IMR-90 (cell line): ENCODE results near the gene CLP1. TPM values are rescaled to one million over a fixed set of nuclear protein-coding genes. Genes with fewer than 3 reads are reported as not detected.

ENCODE experiments used
- ATAC-seq: fragments of 200-7000 bp; cut with Tn5 transposase; 2 replicates; pipeline ENCODE4 v1.9.1; 2020; ENCODE audit warnings: low read depth, mild to moderate bottlenecking, moderate library complexity
- BruUV-seq: library from RNA; stranded (reverse); fragments of 400-500 nt; replicated peaks from 2 replicates; lab custom pipeline; 2021; lab: Mats Ljungman, UMichigan
- CTCF ChIA-PET: fragments of 300-600 bp; formaldehyde crosslinking; extraction: SDS; loops from one replicate; lab custom pipeline; 2021; ENCODE audit warnings: antibody characterized with exemption; lab: Yijun Ruan, JAX
- POLR2A ChIA-PET: fragments of 300-600 bp; sonication (Branson Sonifier 250); formaldehyde crosslinking; loops from one replicate; lab custom pipeline; 2022; ENCODE audit warnings: antibody characterized with exemption; ENCODE audit not compliant: unreplicated experiment; lab: Charles Lee
- DNase-seq: peaks from one replicate; pipeline ENCODE4 v3.0.0; 2013
- H2AFZ ChIP-seq: replicated peaks from 2 replicates; pipeline ENCODE3; 2013; ENCODE audit warnings: low read length, mild to moderate bottlenecking; ENCODE audit not compliant: poor library complexity
- H2AK5ac ChIP-seq: 2 replicates; pipeline ENCODE4 v1.6.1; 2013; ENCODE audit warnings: low read depth, low read length, inconsistent platforms
- H2AK9ac ChIP-seq: replicated peaks from 2 replicates; pipeline ENCODE3; 2013; ENCODE audit warnings: mild to moderate bottlenecking, low read depth, low read length, moderate library complexity; ENCODE audit not compliant: poor library complexity
- H2BK120ac ChIP-seq: 2 replicates; pipeline ENCODE4 v1.6.1; 2013; ENCODE audit warnings: low read depth, low read length, inconsistent platforms
- H2BK15ac ChIP-seq: 3 replicates; pipeline ENCODE4 v1.6.1; 2013; ENCODE audit warnings: low read depth, low read length, inconsistent platforms
- H2BK20ac ChIP-seq: 2 replicates; pipeline ENCODE4 v1.6.1; 2013; ENCODE audit warnings: low read depth, mild to moderate bottlenecking, inconsistent platforms, low read length, moderate library complexity
- H2BK5ac ChIP-seq: 2 replicates; pipeline ENCODE4 v1.6.1; 2013; ENCODE audit warnings: mild to moderate bottlenecking, low read depth, low read length, inconsistent platforms; ENCODE audit not compliant: poor library complexity, severe bottlenecking
- H3K14ac ChIP-seq: replicated peaks from 2 replicates; pipeline ENCODE4 v1.6.1; 2013; ENCODE audit warnings: low read depth, low read length, inconsistent platforms
- H3K18ac ChIP-seq: 2 replicates; pipeline ENCODE4 v1.6.1; 2013; ENCODE audit warnings: low read depth, low read length, control low read depth
- H3K23ac ChIP-seq: 2 replicates; pipeline ENCODE4 v1.6.1; 2013; ENCODE audit warnings: low read depth, low read length, inconsistent platforms
- H3K27ac ChIP-seq: 2 replicates; pipeline ENCODE4 v1.5.1; 2013; ENCODE audit warnings: mild to moderate bottlenecking, control low read depth, low read length; ENCODE audit not compliant: insufficient read depth
- H3K27me3 ChIP-seq: 2 replicates; pipeline ENCODE4 v1.6.1; 2013; ENCODE audit warnings: low read length; ENCODE audit not compliant: control insufficient read depth, insufficient read depth
- H3K36me3 ChIP-seq: 2 replicates; pipeline ENCODE4 v1.6.1; 2013; ENCODE audit warnings: low read length, mixed read lengths; ENCODE audit not compliant: control insufficient read depth, insufficient read depth
- H3K4ac ChIP-seq: 2 replicates; pipeline ENCODE4 v1.6.1; 2013; ENCODE audit warnings: low read depth, low read length, inconsistent platforms
- H3K4me1 ChIP-seq: 2 replicates; pipeline ENCODE4 v1.6.1; 2013; ENCODE audit warnings: low read length, mixed read lengths; ENCODE audit not compliant: control insufficient read depth, insufficient read depth
- H3K4me2 ChIP-seq: 2 replicates; pipeline ENCODE4 v1.6.1; 2013; ENCODE audit warnings: low read depth, mild to moderate bottlenecking, control low read depth, low read length, moderate library complexity
- H3K4me3 ChIP-seq: 2 replicates; pipeline ENCODE4 v1.5.1; 2013; ENCODE audit warnings: low read depth, mild to moderate bottlenecking, control low read depth, low read length, moderate library complexity; ENCODE audit not compliant: insufficient read depth
- H3K56ac ChIP-seq: 2 replicates; pipeline ENCODE4 v1.6.1; 2013; ENCODE audit warnings: low read length, inconsistent platforms; ENCODE audit not compliant: insufficient read depth; ENCODE audit errors: extremely low read depth
- H3K79me1 ChIP-seq, 2 experiments: 2 replicates each; pipeline ENCODE4 v1.6.1; 2013; ENCODE audit warnings: low read length in 2 of 2, inconsistent platforms in 1 of 2, low read depth in 1 of 2
- H3K9ac ChIP-seq: 2 replicates; pipeline ENCODE4 v1.6.1; 2013; ENCODE audit warnings: low read depth, low read length, control low read depth
- H3K9me1 ChIP-seq: 2 replicates; pipeline ENCODE4 v1.6.1; 2013; ENCODE audit warnings: low read length, inconsistent platforms; ENCODE audit not compliant: insufficient read depth
- H3K9me3 ChIP-seq: 2 replicates; pipeline ENCODE4 v1.6.1; 2013; ENCODE audit warnings: low read length; ENCODE audit not compliant: control insufficient read depth, insufficient read depth
- H4K20me1 ChIP-seq: 2 replicates; pipeline ENCODE4 v1.6.1; 2013; ENCODE audit warnings: low read length, inconsistent platforms; ENCODE audit not compliant: insufficient read depth
- H4K5ac ChIP-seq: 2 replicates; pipeline ENCODE4 v1.6.1; 2013; ENCODE audit warnings: mild to moderate bottlenecking, low read depth, low read length, control low read depth
- H4K8ac ChIP-seq, 2 experiments: 2 replicates each; pipeline ENCODE4 v1.6.1; 2013; ENCODE audit warnings: low read depth in 2 of 2, low read length in 2 of 2, control low read depth in 1 of 2, inconsistent platforms in 1 of 2
- H4K91ac ChIP-seq: 2 replicates; pipeline ENCODE4 v1.6.1; 2013; ENCODE audit warnings: low read depth, low read length, inconsistent platforms; ENCODE audit not compliant: insufficient read depth
- CTCF ChIP-seq: conservative IDR thresholded peaks from 2 replicates; pipeline ENCODE4 v1.5.1; 2012; ENCODE audit warnings: mild to moderate bottlenecking, low read depth, low read length, improper control_type of control experiment
- MXI1 ChIP-seq: IDR thresholded peaks from 2 replicates; pipeline ENCODE4 v1.6.1; 2012; ENCODE audit warnings: low read depth, mild to moderate bottlenecking, low read length, moderate library complexity, borderline replicate concordance
- USF2 ChIP-seq: fragments of 150-350 bp; IDR thresholded peaks from 2 replicates; pipeline ENCODE4 v1.6.1; 2017; ENCODE audit warnings: mild to moderate bottlenecking, antibody characterized with exemption, low read length, low read depth
- WGBS, 2 experiments: methylation state at CpG; one replicate each; pipeline versions ENCODE4 v1.1.5 to v1.1.7; 2013; ENCODE audit warnings: missing lambda C conversion rate in 2 of 2; ENCODE audit not compliant: insufficient read length in 1 of 2; ENCODE audit errors: extremely low coverage in 2 of 2; 5-methylcytosine and 5-hydroxymethylcytosine counted together
- dilution Hi-C: fragments of 300-500 bp; cut with HindIII; formaldehyde crosslinking; loops from one replicate; pipeline ENCODE4 v1.14.3; 2018; ENCODE audit warnings: low sequenced_read_pairs; ENCODE audit not compliant: unreplicated experiment
- in situ Hi-C: fragments of 300-500 bp; cut with MboI; formaldehyde crosslinking; loops from 3 replicates; pipeline ENCODE4 v1.14.3; 2019; ENCODE audit warnings: low sequenced_read_pairs, inconsistent platforms, mixed read lengths
- intact Hi-C: fragments of 100-400 bp; cut with micrococcal nuclease; formaldehyde crosslinking; loops from 2 replicates; pipeline ENCODE4 v1.10.0; 2022
- polyA plus RNA-seq, 3 experiments: library from polyadenylated mRNA; depleted of rRNA; stranded (reverse); fragments of >200 nt; gene quantifications; 2 replicates each; pipeline ENCODE4 v1.2.3, GENCODE V29; 2012; ENCODE audit warnings: low replicate concordance in 1 of 3
- total RNA-seq: library from RNA; depleted of rRNA; stranded (reverse); fragments of >200 nt; gene quantifications from 2 replicates; pipeline ENCODE4 v1.2.3, GENCODE V29; 2012

The CLP1 gene
- total and polyA plus RNA-seq, 2 of the 4 experiments (the other 2 are of a cell fraction) = 16.5 to 24.0 TPM

- ChIA-PET CTCF (interaction anchor here (0.6 to 0.7 kb wide), 2 partner anchors 23 to 323 kb away, joined by 4 read pairs; no protein-coding TSS in a partner anchor), POLR2A (no interaction called here)
- H3K4me2 ChIP-seq = no peak overlapping the region
- no peak overlapping the region for H3K56ac ChIP-seq
- H3K4me1 ChIP-seq = peaks cover 2% of the 10 kb centered on the region; the same call in 1 of the 2 replicates
- H3K9me1 ChIP-seq = no peaks in the 10 kb centered on the region
- no peak overlapping the region for H2BK15ac ChIP-seq
- no peak for TF ChIP-seq USF2
- TF ChIP-seq MXI1 = no peak
- TF ChIP-seq CTCF = 0 out of 2 replicates have a peak, but pooled peaks have one; percentile 16
- H2AK9ac ChIP-seq = no peak overlapping the region
- no peak overlapping the region for H3K27ac ChIP-seq
- no peak overlapping the region for H3K4me3 ChIP-seq
- no peak overlapping the region for H4K8ac ChIP-seq
- H3K79me1 ChIP-seq = peaks cover 8 to 18% of the 10 kb centered on the region in 2 experiments
- H3K27me3 ChIP-seq = no peaks in the 10 kb centered on the region
- peaks cover 17% of the 10 kb centered on the region for H3K36me3 ChIP-seq
- dilution Hi-C loops (no loop called here), intact Hi-C loops (no loop called here), in situ Hi-C loops (no loop called here)
- no peak overlapping the region for H2BK20ac ChIP-seq
- H2AFZ ChIP-seq = no peak overlapping the region
- ATAC-seq = no peak
- DNase-seq = no peak
- no peak overlapping the region for H3K18ac ChIP-seq
- H4K5ac ChIP-seq = no peak overlapping the region
- no peak overlapping the region for H3K23ac ChIP-seq
- no peak overlapping the region for H3K9ac ChIP-seq
- no TSS peak for BruUV-seq
- no peak overlapping the region for H2AK5ac ChIP-seq
- no peak overlapping the region for H4K91ac ChIP-seq
- no peak overlapping the region for H3K4ac ChIP-seq
- no peak overlapping the region for H3K14ac ChIP-seq
- no peak overlapping the region for H2BK5ac ChIP-seq
- H2BK120ac ChIP-seq = no peak overlapping the region
- H4K20me1 ChIP-seq = no peaks in the 10 kb centered on the region; the same call in 1 of the 2 replicates
- no CpG with 5 or more reads among the region's 4 CpGs for whole genome bisulfite sequencing, 2 experiments
- H3K9me3 ChIP-seq = no peaks in the 10 kb centered on the region
Observed at GRCh38 chr11:57662893-57663292, 5.3 kb downstream of the CLP1 start.
